ENCODE measurements around the gene PTPRD.
"Not testable (repeated sequence)": the region's sequence is repeated elsewhere in the genome, so short reads cannot be mapped to it uniquely, and the experiment has no call there.

PTPRD gene

GRCh38 chr9:10479172-10479571 is 133.6 kb downstream of the PTPRD start:
- DNase-seq (ENCODE audit: low read depth): no peak

GRCh38 chr9:10449201-10449617 is 163.6 kb downstream of the PTPRD start:
- DNase-seq (ENCODE audit: low read depth): not testable (repeated sequence)

GRCh38 chr9:10447036-10447435 is 165.8 kb downstream of the PTPRD start:
- DNase-seq (ENCODE audit: low read depth): no peak

DNA sequence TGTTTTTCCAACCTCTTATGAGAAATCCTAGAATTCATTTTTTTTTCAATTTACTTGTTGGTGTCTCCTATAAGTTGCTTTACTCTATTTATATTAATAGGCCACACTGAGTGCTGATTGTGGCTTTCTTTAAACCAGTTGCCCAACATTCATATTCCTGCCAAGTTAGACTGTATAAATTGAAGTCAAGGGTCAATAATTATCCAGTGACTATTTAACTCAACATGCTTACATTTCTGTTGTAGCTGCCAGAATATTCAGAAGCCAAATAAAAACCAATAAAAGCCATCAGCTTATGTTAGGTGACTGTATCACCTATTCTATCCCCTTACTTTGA is 169.0 kb downstream of the PTPRD start:
- DNase-seq (ENCODE audit: low read depth): no peak

- DNase-seq (ENCODE audit: low read depth): no peak
These were observed 169.5 kb downstream of the PTPRD start for GRCh38 chr9:10443181-10443867.

GRCh38 chr9:10438955-10439354 is 173.8 kb downstream of the PTPRD start:
- no peak for DNase-seq (ENCODE audit: low read depth)

DNA sequence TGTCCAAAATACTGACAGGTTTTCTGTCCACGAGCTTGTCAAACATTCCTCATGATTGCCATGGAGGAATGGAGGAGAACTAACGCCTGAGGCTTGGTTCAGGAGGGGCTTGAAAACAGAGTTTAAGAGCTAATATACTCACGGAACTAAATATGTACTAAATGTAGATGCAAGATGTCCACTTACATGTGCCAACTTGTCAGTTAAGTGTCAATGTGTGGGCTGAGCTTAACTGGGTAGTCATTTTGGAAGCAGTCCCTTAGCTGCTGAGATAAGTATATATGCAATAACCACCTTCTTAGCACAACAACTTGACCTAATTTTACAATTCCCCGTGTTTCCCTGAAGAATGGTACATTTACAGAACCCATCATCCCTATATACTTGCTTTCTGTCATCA is 176.0 kb downstream of the PTPRD start:
- no peak for DNase-seq (ENCODE audit: low read depth)

DNA sequence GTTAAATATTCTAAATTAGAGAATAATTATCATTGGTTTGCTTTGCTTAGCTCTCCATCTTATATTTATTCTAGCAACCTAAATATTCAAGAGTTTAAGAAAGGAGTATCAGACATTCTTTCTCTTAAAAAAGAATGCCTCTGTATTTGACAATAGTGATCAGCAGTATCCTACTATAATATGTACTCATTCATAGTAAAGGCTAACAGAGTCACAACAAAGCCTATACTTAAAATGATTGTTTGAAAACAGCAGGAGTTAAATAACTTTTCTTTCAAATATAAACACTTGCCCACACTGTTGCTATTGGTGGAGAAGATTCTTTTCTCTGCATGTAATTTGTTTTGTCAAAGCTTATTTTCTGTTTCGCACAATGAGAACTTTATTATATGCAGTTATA is 178.4 kb downstream of the PTPRD start:
- no peak for DNase-seq (ENCODE audit: low read depth)

GRCh38 chr9:10411272-10411671 is 201.5 kb downstream of the PTPRD start:
- DNase-seq (ENCODE audit: low read depth): no peak

DNA sequence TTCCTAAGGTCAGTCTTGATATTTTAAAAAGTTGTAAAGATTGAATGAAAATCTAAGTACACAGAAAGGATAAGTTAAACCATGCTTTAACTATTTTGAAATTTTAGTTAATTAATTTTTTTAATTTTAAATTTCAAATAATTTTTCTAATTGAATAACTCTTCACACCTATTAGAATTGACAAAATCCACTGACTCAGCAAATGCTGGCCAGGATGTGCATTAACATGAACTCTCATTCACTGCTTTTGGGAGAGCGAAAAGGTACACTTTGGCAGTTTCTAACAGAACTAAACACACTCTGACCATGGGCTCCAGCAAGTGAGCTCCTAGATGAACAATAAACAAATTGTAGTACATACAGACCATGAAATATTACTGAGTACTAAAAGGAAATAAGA is 209.5 kb downstream of the PTPRD start:
- no peak for DNase-seq (ENCODE audit: low read depth)

GRCh38 chr9:10396615-10397014 is 216.2 kb downstream of the PTPRD start:
- DNase-seq (ENCODE audit: low read depth): no peak

DNA sequence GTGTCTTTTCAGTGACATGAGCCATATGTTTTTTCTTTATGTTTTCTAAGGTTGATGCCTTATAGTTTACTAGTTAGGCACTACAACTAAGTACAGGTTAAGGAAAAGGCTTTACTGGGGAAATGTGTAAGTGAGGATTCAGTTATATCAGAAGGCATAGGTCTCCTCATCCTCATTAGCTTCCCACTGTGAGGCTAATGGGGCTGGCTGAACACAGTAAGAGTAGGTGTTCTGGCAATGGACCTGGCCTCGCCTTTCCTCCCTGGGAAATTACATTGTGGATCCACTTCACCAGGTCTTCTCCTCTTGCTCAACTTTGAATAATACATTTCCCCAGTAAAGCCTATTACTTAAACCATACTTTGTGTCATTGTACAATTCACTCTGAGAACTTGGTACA is 225.5 kb downstream of the PTPRD start:
- DNase-seq (ENCODE audit: low read depth): no peak

DNA sequence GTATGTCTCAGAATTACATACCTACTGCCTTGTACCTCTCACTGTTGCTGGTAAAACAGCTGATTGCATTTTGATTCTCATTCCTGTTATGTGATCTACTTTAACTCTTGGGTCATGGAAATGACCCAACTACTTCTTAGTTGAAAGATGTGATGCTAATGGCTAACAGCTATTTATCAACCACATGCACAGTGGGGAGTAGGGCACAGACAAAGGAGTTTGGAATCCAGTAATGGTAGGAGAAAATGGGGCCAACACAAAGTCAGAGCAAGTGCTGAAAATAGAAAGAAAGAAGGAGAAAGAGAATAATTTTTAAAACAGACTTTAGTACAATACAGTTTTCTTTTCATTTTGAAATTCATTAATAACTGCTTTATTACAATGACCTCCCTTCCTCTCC is 241.0 kb downstream of the PTPRD start:
- no peak for DNase-seq (ENCODE audit: low read depth)

DNA sequence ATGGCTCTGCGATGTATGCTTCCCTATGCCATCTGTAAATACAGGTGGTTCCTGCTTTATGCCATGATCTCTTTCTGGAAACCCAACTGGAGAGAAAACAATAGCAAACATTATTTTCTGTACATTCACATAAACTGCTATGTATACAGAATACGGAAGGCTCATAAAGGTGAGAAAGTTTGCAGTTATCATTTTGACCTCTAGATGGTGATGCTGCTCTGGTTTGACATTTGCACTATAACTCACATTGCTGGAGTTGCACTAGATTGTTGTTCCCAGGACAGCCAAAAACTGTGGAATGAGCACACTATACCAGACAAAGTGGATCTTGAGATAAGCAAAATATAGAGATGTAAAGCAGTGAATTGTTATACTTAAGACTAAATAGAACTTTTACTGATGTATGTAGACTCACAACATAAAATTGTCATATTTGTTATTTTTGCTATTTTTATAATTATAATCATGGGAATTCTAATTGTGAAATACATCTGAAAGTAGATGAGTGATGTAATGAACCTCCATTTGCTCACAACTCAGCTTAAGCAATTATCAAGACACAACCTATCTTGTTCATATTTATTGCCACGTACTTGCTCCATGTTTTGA is 246.5 kb downstream of the PTPRD start:
- DNase-seq (ENCODE audit: low read depth): no peak

- no peak for DNase-seq (ENCODE audit: low read depth)
These were observed 258.2 kb downstream of the PTPRD start for GRCh38 chr9:10354591-10354990.

DNA sequence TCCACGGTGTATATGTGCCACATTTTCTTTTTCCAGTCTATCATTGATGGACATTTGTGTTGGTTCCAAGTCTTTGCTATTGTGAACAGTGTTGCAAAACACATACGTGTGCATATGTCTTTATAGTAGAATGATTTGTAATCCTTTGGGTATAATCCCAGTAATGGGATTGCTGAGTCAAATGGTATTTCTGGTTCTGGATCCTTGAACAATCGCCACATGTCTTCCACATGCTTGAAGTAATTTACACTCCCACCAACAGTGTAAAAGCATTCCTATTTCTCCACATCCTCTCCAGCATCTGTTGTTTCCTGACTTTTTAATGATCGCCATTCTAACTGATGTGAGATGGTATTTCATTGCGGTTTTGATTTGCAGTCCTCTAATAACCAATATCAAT is 267.2 kb downstream of the PTPRD start:
- DNase-seq (ENCODE audit: low read depth): not testable (repeated sequence)

DNA sequence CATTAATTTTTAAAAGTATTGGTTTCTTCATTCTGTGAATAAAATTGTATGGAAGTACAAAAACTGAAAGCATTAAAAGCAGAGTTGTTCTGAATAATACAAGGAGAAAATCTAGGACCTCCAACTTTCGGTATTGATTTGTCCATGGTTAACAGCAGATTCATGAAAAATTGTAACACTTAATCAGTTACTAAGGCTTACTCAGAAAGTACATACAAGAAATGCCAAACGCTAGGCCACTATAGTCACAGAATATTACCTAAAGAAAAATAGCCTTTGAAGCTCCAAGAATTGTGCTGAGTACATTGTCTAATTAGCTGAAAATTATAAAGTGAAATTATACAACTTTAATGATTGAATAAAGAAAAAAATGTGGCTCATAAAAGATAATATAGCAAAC is 271.7 kb downstream of the PTPRD start:
- DNase-seq (ENCODE audit: low read depth): no peak

DNA sequence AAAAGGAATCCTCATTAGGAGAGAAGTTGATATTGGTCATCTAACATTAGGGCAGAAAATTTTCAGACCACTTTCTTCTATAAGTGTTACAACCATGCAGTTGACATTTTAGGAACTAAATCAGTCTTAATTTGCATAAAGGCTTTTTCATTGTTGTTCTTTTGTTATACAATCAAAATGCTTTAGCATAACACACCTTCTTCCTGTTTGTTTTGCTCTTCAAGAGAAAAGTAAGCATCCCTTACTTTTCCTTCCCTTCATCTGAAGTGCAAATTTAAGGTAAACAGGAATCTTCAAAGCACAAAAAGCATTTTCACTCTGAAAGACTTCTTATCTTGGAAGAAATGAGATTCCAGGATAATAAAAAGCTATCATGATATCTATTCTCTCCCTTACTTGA is 273.6 kb downstream of the PTPRD start:
- DNase-seq (ENCODE audit: low read depth): no peak

DNA sequence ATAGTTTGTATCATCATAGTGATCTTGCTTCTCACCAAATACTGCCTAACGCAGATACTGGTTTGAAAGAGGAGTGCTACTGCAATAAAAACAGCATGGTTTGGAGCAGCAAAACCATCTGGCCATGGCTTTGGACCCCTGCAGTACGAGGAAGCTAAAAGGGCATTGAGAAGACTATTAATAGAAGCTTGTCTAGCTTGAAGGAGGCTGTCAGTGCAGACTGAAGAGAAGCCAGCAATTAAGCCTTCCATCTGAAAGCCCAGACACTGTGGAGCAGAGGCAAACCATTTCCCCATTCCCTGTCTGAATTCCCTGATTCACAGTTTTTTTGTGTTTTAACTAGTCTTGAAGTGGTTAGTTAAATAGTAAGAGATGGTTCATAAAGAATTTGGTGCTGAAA is 281.6 kb downstream of the PTPRD start:
- DNase-seq (ENCODE audit: low read depth): no peak

DNA sequence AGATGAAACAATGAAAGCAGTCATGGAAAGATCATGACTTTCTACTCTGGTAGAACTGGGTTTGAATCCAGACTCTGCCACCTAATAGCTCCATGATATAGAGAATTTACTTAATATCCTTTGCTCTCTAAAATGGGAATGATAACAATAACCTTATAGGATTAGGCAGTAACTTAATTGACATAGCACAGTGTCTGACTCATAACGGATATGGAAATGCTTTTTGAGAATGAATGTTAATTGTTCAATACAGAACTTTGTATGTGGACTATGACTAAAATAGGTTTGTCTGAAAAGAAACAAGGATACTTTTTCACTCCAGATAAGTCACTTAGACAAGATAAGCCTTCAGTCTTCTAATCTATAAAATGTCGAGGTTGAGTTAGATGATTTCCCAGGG is 330.7 kb downstream of the PTPRD start:
- DNase-seq (ENCODE audit: low read depth): no peak

- no peak for DNase-seq (ENCODE audit: low read depth)
These were observed 337.8 kb downstream of the PTPRD start for GRCh38 chr9:10274988-10275387.

DNA sequence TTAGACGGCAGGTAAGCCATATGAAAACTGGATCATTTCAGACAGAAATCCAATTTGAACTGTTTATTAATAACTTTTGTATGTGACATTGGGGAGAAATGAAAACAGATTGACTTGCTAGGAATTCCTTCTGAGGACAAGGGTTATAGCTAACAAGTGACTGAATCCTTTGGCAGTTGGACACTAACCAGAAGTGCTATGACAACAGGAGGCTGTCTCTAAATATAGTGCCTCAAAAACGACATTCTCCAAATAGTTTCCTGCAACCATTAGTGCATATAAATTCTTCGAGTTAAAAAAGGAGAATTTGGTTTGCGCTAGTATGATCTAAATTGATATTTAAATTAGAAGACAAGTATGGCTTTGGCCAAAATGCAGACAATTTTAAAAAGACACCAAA is 338.6 kb downstream of the PTPRD start:
- DNase-seq (ENCODE audit: low read depth): no peak

- DNase-seq (ENCODE audit: low read depth): no peak
These were observed 340.0 kb downstream of the PTPRD start for GRCh38 chr9:10272830-10273229.
